K562 (cell line): ENCODE data around the gene PPP1R37. TPM values are rescaled to one million over a fixed set of nuclear protein-coding genes. Genes with fewer than 3 reads are reported as not detected.
A peak's percentile ranks its signal among the peaks of the same experiment; 100 is the strongest.

Experiments
- ATAC-seq: fragments of 200-7000 bp; cut with Tn5 transposase; 3 replicates; pipeline ENCODE4 v1.9.1; 2020; ENCODE audit warnings: moderate library complexity
- BruUV-seq: library from RNA; stranded (reverse); fragments of 400-500 nt; replicated peaks from 2 replicates; lab custom pipeline; 2021; lab: Mats Ljungman, UMichigan
- CTCF ChIA-PET: fragments of 300-600 bp; formaldehyde crosslinking; extraction: SDS; loops from one replicate; lab custom pipeline; 2021; ENCODE audit warnings: low intra/inter-chr PET ratio; lab: Yijun Ruan, JAX
- POLR2A ChIA-PET: fragments of 300-600, 350-650 bp; sonication (Branson Sonifier 250); formaldehyde crosslinking; extraction: SDS; loops from one replicate; lab custom pipeline; 2021; ENCODE audit warnings: antibody characterized with exemption, inconsistent platforms; lab: Yijun Ruan, JAX
- DNase-seq, 4 experiments: peaks; one replicate each; pipeline versions ENCODE4 v3.0.0 to v3.0.0-alpha.2; 2011 to 2018; ENCODE audit warnings: low spot score in 3 of 4, mixed read lengths in 3 of 4; ENCODE audit errors: extremely low read depth in 1 of 4
- FAIRE-seq: peaks from 2 replicates; lab custom pipeline; 2011; peaks lifted over from hg19 to GRCh38; lab: Jason Lieb, UNC
- H2AFZ ChIP-seq: 2 replicates; pipeline ENCODE4 v1.6.0; 2011; ENCODE audit warnings: low read depth, low read length, control low read depth, inconsistent platforms
- H3K27ac ChIP-seq: fragments of 200-600 bp; 3 replicates; pipeline ENCODE4 v1.8.0; 2011; ENCODE audit warnings: low read depth, mild to moderate bottlenecking, control low read depth, inconsistent platforms, low read length, moderate library complexity, mixed read lengths; ENCODE audit errors: extremely low read depth
- H3K27me3 ChIP-seq, 2 experiments: fragments of 300-600 bp in 1 of 2; 2 replicates in 1 of 2; 3 replicates in 1 of 2; pipeline versions ENCODE4 v1.6.0 to v1.8.0; 2011; ENCODE audit warnings: inconsistent platforms in 2 of 2, low read length in 2 of 2, mild to moderate bottlenecking in 1 of 2, mixed read lengths in 1 of 2, moderate library complexity in 1 of 2; ENCODE audit not compliant: control insufficient read depth in 2 of 2, insufficient read depth in 2 of 2
- H3K36me3 ChIP-seq: fragments of 300-600 bp; 3 replicates; pipeline ENCODE4 v1.8.0; 2011; ENCODE audit warnings: mild to moderate bottlenecking, low read length, inconsistent platforms; ENCODE audit not compliant: control insufficient read depth, insufficient read depth
- H3K4me1 ChIP-seq, 2 experiments: fragments of 200-600 bp in 1 of 2; replicated peaks in 1 of 2; 2 replicates in 1 of 2; 3 replicates in 1 of 2; pipeline versions ENCODE4 v1.5.1 to v1.8.0; 2011; ENCODE audit warnings: inconsistent platforms in 2 of 2, low read length in 2 of 2, mild to moderate bottlenecking in 1 of 2, mixed read lengths in 1 of 2, moderate library complexity in 1 of 2; ENCODE audit not compliant: control insufficient read depth in 2 of 2, insufficient read depth in 2 of 2
- H3K4me2 ChIP-seq: 2 replicates; pipeline ENCODE4 v1.6.1; 2011; ENCODE audit warnings: low read length, control low read depth, inconsistent platforms, mixed read lengths; ENCODE audit not compliant: insufficient read depth
- H3K4me3 ChIP-seq: fragments of 200-600 bp; sonication (generic), shearing (Covaris generic); 2 replicates; pipeline ENCODE4 v1.5.1; 2016; ENCODE audit warnings: control low read depth, inconsistent platforms
- H3K79me2 ChIP-seq: fragments of 200-600 bp; 3 replicates; pipeline ENCODE4 v1.8.0; 2011; ENCODE audit warnings: low read length, inconsistent platforms; ENCODE audit not compliant: control insufficient read depth, insufficient read depth
- H3K9ac ChIP-seq, 2 experiments: 2 replicates each; pipeline versions ENCODE4 v1.6.0 to v1.6.1; 2011; ENCODE audit warnings: low read depth in 2 of 2, low read length in 2 of 2, control low read depth in 1 of 2, inconsistent platforms in 1 of 2, mild to moderate bottlenecking in 1 of 2, mixed read lengths in 1 of 2; ENCODE audit not compliant: insufficient read depth in 1 of 2
- H3K9me1 ChIP-seq: one replicate; pipeline ENCODE4 v1.6.0; 2011; ENCODE audit warnings: inconsistent platforms, mild to moderate bottlenecking, low read length, moderate library complexity; ENCODE audit not compliant: control insufficient read depth, insufficient read depth
- H3K9me3 ChIP-seq: replicated peaks from 2 replicates; pipeline ENCODE4 v1.5.1; 2011; ENCODE audit warnings: low read depth, low read length, inconsistent platforms; ENCODE audit not compliant: control insufficient read depth, insufficient read depth
- H4K20me1 ChIP-seq: replicated peaks from 2 replicates; pipeline ENCODE4 v1.6.1; 2011; ENCODE audit warnings: low read length, inconsistent platforms, mixed read lengths; ENCODE audit not compliant: control insufficient read depth, insufficient read depth
- CREB3 ChIP-seq: fragments of 450-650 bp; conservative IDR thresholded peaks from 2 replicates; pipeline ENCODE4 v1.6.1; 2016; ENCODE audit warnings: missing genetic modification characterization, low read depth, mild to moderate bottlenecking, missing compliant biosample characterization, moderate library complexity
- ETV6 ChIP-seq, 3 experiments: fragments of 150-350 bp in 1 of 3; sonication (generic) in 1 of 3; formaldehyde crosslinking in 1 of 3; IDR thresholded peaks; 2 replicates each; pipeline versions ENCODE4 v1.6.1 to v1.8.0; 2014 to 2022; ENCODE audit warnings: borderline replicate concordance in 2 of 3, low read depth in 2 of 3, antibody characterized with exemption in 1 of 3, low read length in 1 of 3, mild to moderate bottlenecking in 1 of 3, missing genetic modification reagents in 1 of 3
- FOXM1 ChIP-seq, 2 experiments: fragments of 450-650 bp in 1 of 2; sonication (generic) in 1 of 2; formaldehyde crosslinking in 1 of 2; IDR thresholded peaks; 2 replicates each; pipeline versions ENCODE4 v1.6.1 to v1.9.0; 2017 to 2022; ENCODE audit warnings: low read depth in 2 of 2, mild to moderate bottlenecking in 2 of 2, missing genetic modification reagents in 1 of 2, moderate library complexity in 1 of 2
- GTF2A2 ChIP-seq: IDR thresholded peaks from 2 replicates; pipeline ENCODE4 v1.6.1; 2016; ENCODE audit warnings: mild to moderate bottlenecking, missing genetic modification characterization, missing compliant biosample characterization
- NONO ChIP-seq, 2 experiments: fragments of 200-400 bp in 1 of 2; fragments of 450-650 bp in 1 of 2; formaldehyde crosslinking in 1 of 2; IDR thresholded peaks; 2 replicates each; pipeline ENCODE4 v1.6.1; 2017; ENCODE audit warnings: low read depth in 2 of 2, mild to moderate bottlenecking in 2 of 2, moderate library complexity in 2 of 2, low read length in 1 of 2
- PHB2 ChIP-seq: fragments of 450-650 bp; IDR thresholded peaks from 2 replicates; pipeline ENCODE4 v1.6.1; 2017; ENCODE audit warnings: low read depth
- POU5F1 ChIP-seq: fragments of 150-350 bp; IDR thresholded peaks from 2 replicates; pipeline ENCODE4 v1.6.1; 2014; ENCODE audit warnings: borderline replicate concordance, low read length, low read depth, mild to moderate bottlenecking; ENCODE audit not compliant: partially characterized antibody
- ZNF41 ChIP-seq: fragments of 250-450 bp; sonication (Bioruptor Pico); conservative IDR thresholded peaks from 2 replicates; pipeline ENCODE4 v1.4.0; 2020; ENCODE audit warnings: mild to moderate bottlenecking
- ZNF592 ChIP-seq: fragments of 450-650 bp; IDR thresholded peaks from 2 replicates; pipeline ENCODE4 v1.6.1; 2017; ENCODE audit warnings: antibody characterized with exemption, mild to moderate bottlenecking
- WGBS: fragments of 100-300 bp; shearing (Covaris generic); methylation state at CpG from one replicate; pipeline ENCODE4 v1.1.6; 2016; ENCODE audit warnings: low coverage, mixed read lengths; ENCODE audit not compliant: insufficient coverage; ENCODE audit errors: missing lambda C conversion rate; 5-methylcytosine and 5-hydroxymethylcytosine counted together
- in situ Hi-C: fragments of 300-500 bp; cut with MboI; formaldehyde crosslinking; loops from 4 replicates; pipeline ENCODE4 v1.15.0; 2018; ENCODE audit warnings: inconsistent platforms, mixed read lengths
- intact Hi-C: fragments of 100-400 bp; cut with micrococcal nuclease; formaldehyde crosslinking; loops from 2 replicates; pipeline ENCODE4 v1.14.2; 2022
- polyA plus RNA-seq, 8 experiments: library from polyadenylated mRNA; depleted of rRNA in 4 of 8; stranded (reverse) in 5 of 8; unstranded in 3 of 8; fragments of >200 nt; fragmentation: Nextera tagmentation in 2 of 8; fragmentation: Illumina TruSeq in 1 of 8; extraction: Ambion mirVana in 2 of 8; extraction: Trizol in 1 of 8; gene quantifications; 2 replicates each; pipeline versions ENCODE4 v1.2.1 to v1.2.3, GENCODE V29; 2011 to 2014; ENCODE audit warnings: inconsistent platforms in 1 of 8, missing spikeins in 1 of 8
- total RNA-seq, 7 experiments: library from RNA; depleted of rRNA in 6 of 7; stranded (reverse); fragments of >200 nt in 6 of 7; fragmentation: Illumina TruSeq in 2 of 7; extraction: Trizol in 2 of 7; gene quantifications; 2 replicates each; pipeline versions ENCODE4 v1.2.1 to v1.2.3, GENCODE V29; 2011 to 2021; ENCODE audit warnings: low replicate concordance in 1 of 7

Gene PPP1R37
- total and polyA plus RNA-seq, 9 of the 15 experiments (the other 6 are each of a cell fraction or from before 2014, with no cell fraction given): 0.04 to 20.3 (median 7.3) TPM

- TF ChIP-seq ETV6 (IDR thresholded peaks at IDR 0.05; ENCODE audit: borderline replicate concordance in 1 of 2, low read depth in 2 of 2, low read length in 1 of 2): no peak
- no peak for TF ChIP-seq ETV6 (CRISPR knock-in tag; IDR thresholded peaks at IDR 0.05; ENCODE audit: borderline replicate concordance)
- TF ChIP-seq PHB2: no peak
- TF ChIP-seq ZNF41 (CRISPR knock-in tag): no peak
These were observed 24.7 kb downstream of the PPP1R37 start (continued) for GRCh38 chr19:45117671-45118070.

- Histone ChIP-seq H3K79me2 (peaks cover 63% of the 10 kb centered on the region), H3K4me2 (no peak overlapping the region), H4K20me1 (peaks cover 41% of the 10 kb centered on the region), H3K27ac (no peak overlapping the region), H3K27me3 (no peaks in the 10 kb centered on the region), H3K4me1 (peaks cover 4 to 37% of the 10 kb centered on the region in 2 experiments; a peak in 4 of 5 replicates), H3K9me3 (no peaks in the 10 kb centered on the region), H3K4me3 (no peak overlapping the region), H3K9ac (no peak overlapping the region; a peak in 1 of 4 replicates), H3K9me1 (peaks cover 7% of the 10 kb centered on the region), H3K36me3 (peaks cover 18% of the 10 kb centered on the region; the same call in 2 of the 3 replicates), H2AFZ (no peak overlapping the region)
- WGBS: 70% methylated on average over 5 of the region's 5 CpGs
- TF ChIP-seq CREB3 (tag): no peak
- TF ChIP-seq ZNF592: no peak
- no peak for TF ChIP-seq POU5F1
- TF ChIP-seq GTF2A2 (tag): no peak
- TF ChIP-seq NONO (IDR thresholded peaks at IDR 0.05; ENCODE audit: low read depth in 2 of 2, low read length in 1 of 2): no peak
- TF ChIP-seq FOXM1 (IDR thresholded peaks at IDR 0.05; ENCODE audit: low read depth): no peak
- no peak for TF ChIP-seq FOXM1 (CRISPR knock-in tag; IDR thresholded peaks at IDR 0.05; ENCODE audit: low read depth)
- in situ Hi-C loops: no loop called here
- ChIA-PET POLR2A (interaction anchor here (0.6 to 1.9 kb wide), 5 partner anchors 26 to 174 kb away, joined by 3 to 14 read pairs (median 4); partner anchors contain the start of genes GEMIN7 and PPP1R37), CTCF (no interaction called here)
- no TSS peak for BruUV-seq
- peak; percentile 48 for ATAC-seq
- DNase-seq: no peak
- intact Hi-C loops: no loop called here
- peak; percentile 72 for FAIRE-seq
These were observed 25.1 kb downstream of the PPP1R37 start for GRCh38 chr19:45118106-45118505.
